Measurements from ENCODE around the gene CD82. TPM values are rescaled to one million over a fixed set of nuclear protein-coding genes. Genes with fewer than 3 reads are reported as not detected.

CD82 gene
- polyA plus RNA-seq, 1 donor from 2014 or later, result 0.84 TPM

- no peaks in the 10 kb centered on the region for H3K9me3 ChIP-seq (ENCODE audit: low read length)
- H3K4me2 ChIP-seq (ENCODE audit: low read length), result no peak overlapping the region
- H3K36me3 ChIP-seq (ENCODE audit: insufficient read depth, low read length), result no peaks in the 10 kb centered on the region
- no peak overlapping the region for H3K4me3 ChIP-seq (ENCODE audit: low read length)
- H3K27ac ChIP-seq (ENCODE audit: low read length), result no peak overlapping the region
- no peaks in the 10 kb centered on the region for H3F3A ChIP-seq (ENCODE audit: insufficient read depth, low read length, poor library complexity, severe bottlenecking)
- TF ChIP-seq RAD21 (conservative IDR thresholded peaks at IDR 0.05) (no peak), REST (IDR thresholded peaks at IDR 0.05; ENCODE audit: borderline replicate concordance) (no peak), POLR2AphosphoS5 (IDR thresholded peaks at IDR 0.05) (no peak), TAF1 (IDR thresholded peaks at IDR 0.05; ENCODE audit: low read depth) (no peak), SMC3 (conservative IDR thresholded peaks at IDR 0.05; ENCODE audit: poor library complexity) (no peak), CTCF (IDR thresholded peaks at IDR 0.05; ENCODE audit: poor library complexity, severe bottlenecking) (no peak), EP300 (conservative IDR thresholded peaks at IDR 0.05; ENCODE audit: poor library complexity, severe bottlenecking) (no peak), MXI1 (conservative IDR thresholded peaks at IDR 0.05; ENCODE audit: poor library complexity, severe bottlenecking) (no peak), EZH2 (IDR thresholded peaks at IDR 0.05; ENCODE audit: borderline replicate concordance, insufficient read depth, low read length, poor library complexity, severe bottlenecking) (no peak)
- H2AFZ ChIP-seq (ENCODE audit: low read depth, low read length), result no peak overlapping the region
- no peak overlapping the region for H3K9ac ChIP-seq (ENCODE audit: low read length)
- H3K9me2 ChIP-seq (ENCODE audit: insufficient read depth, low read length), result no peaks in the 10 kb centered on the region
- no peaks in the 10 kb centered on the region for H4K20me1 ChIP-seq (ENCODE audit: insufficient read depth)
- H3K79me2 ChIP-seq (replicated peaks; ENCODE audit: insufficient read depth, low read length), result no peaks in the 10 kb centered on the region
- H3K27me3 ChIP-seq (ENCODE audit: insufficient read depth, low read depth, low read length), result no peaks in the 10 kb centered on the region
Measured at GRCh38 chr11:44610186-44610955, 44.9 kb downstream of the CD82 start.

GRCh38 chr11:44611088-44611487, 45.6 kb downstream of the CD82 start:
- H3K4me3 ChIP-seq (ENCODE audit: low read length), result no peak overlapping the region
- H3K9me2 ChIP-seq (ENCODE audit: insufficient read depth, low read length), result no peaks in the 10 kb centered on the region
- no peaks in the 10 kb centered on the region for H3K79me2 ChIP-seq (replicated peaks; ENCODE audit: insufficient read depth, low read length)
- no peak overlapping the region for H3K27ac ChIP-seq (ENCODE audit: low read length)
- H3K27me3 ChIP-seq (ENCODE audit: insufficient read depth, low read depth, low read length), result no peaks in the 10 kb centered on the region
- no peak overlapping the region for H3K9ac ChIP-seq (ENCODE audit: low read length)
- no peak overlapping the region for H2AFZ ChIP-seq (ENCODE audit: low read depth, low read length)
- no peaks in the 10 kb centered on the region for H3K36me3 ChIP-seq (ENCODE audit: insufficient read depth, low read length)
- no peak overlapping the region for H3K4me2 ChIP-seq (ENCODE audit: low read length)
- no peaks in the 10 kb centered on the region for H3F3A ChIP-seq (ENCODE audit: insufficient read depth, low read length, poor library complexity, severe bottlenecking)
- TF ChIP-seq EP300 (conservative IDR thresholded peaks at IDR 0.05; ENCODE audit: poor library complexity, severe bottlenecking) (no peak), POLR2AphosphoS5 (IDR thresholded peaks at IDR 0.05) (no peak), MXI1 (conservative IDR thresholded peaks at IDR 0.05; ENCODE audit: poor library complexity, severe bottlenecking) (no peak), TAF1 (IDR thresholded peaks at IDR 0.05; ENCODE audit: low read depth) (no peak)
- H3K9me3 ChIP-seq (ENCODE audit: low read length), result no peaks in the 10 kb centered on the region
- no peaks in the 10 kb centered on the region for H4K20me1 ChIP-seq (ENCODE audit: insufficient read depth)

Data from neural cell (in vitro differentiated cells).